Endothelial cell of umbilical vein (primary cell): ENCODE results near the gene ZNF33B.

ENCODE experiments used
- MYC ChIP-seq: IDR thresholded peaks from one replicate; pipeline ENCODE4 v1.6.1; 2011; ENCODE audit warnings: mild to moderate bottlenecking, low read depth, low read length
- POLR2AphosphoS5 ChIP-seq: IDR thresholded peaks from 2 replicates; pipeline ENCODE4 v1.6.1; 2012; ENCODE audit warnings: low read depth, mild to moderate bottlenecking, control low read depth, low read length, moderate library complexity; ENCODE audit not compliant: insufficient read depth

GRCh38 chr10:42576338-42576737, 62.0 kb downstream of the ZNF33B start:
- TF ChIP-seq MYC = no peak
- TF ChIP-seq POLR2AphosphoS5 = no peak
